Activated T-cell treated with anti-CD3 and anti-CD28 coated beads, Interleukin-2, amount 50 U/mL, for 48 hours (primary cell): ENCODE data around the gene SMAP1.
"Not testable (repeated sequence)": the region's sequence is repeated elsewhere in the genome, so short reads cannot be mapped to it uniquely, and the experiment has no call there.

ENCODE experiments used
- DNase-seq, 2 experiments: peaks; one replicate each; pipeline ENCODE4 v3.0.0-alpha.2; 2020

Gene SMAP1

GRCh38 chr6:70684794-70685493 lies 17.3 kb downstream of the SMAP1 start:
- no peak for DNase-seq

DNA sequence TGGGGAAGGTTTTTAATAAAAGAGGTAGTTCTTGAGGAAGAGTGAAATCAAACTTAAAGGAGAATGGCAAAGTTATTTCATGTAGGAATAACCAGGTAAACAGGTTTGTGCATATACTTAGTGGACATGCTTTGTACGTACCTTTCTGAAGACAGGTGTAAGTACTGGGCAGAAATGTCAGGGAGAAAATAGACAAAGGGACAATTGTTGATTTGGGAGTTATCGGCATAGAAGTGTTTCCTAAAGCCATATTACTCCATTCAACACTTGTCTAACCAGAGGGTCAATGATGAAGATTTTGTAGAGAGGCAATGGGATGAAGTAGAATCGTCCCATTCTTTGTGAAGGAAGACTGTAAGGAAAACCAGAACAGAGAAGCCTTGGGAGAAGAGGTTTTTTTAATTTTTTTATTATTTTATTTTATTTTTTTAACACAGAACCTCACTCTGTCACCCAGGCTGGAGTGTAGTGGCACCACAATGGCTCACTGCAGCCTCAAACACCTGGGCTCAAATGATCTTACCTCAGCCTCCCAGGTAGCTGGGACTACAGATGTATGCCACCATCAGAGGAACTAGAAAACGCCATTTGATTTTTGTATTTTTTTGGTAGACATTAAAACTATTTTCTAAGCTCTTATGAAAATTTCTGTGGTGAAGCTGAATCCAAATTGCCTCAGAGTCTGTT lies 18.0 kb downstream of the SMAP1 start:
- no peak for DNase-seq

- DNase-seq: no peak
Observed at GRCh38 chr6:70686548-70687133, 19.0 kb downstream of the SMAP1 start.

DNA sequence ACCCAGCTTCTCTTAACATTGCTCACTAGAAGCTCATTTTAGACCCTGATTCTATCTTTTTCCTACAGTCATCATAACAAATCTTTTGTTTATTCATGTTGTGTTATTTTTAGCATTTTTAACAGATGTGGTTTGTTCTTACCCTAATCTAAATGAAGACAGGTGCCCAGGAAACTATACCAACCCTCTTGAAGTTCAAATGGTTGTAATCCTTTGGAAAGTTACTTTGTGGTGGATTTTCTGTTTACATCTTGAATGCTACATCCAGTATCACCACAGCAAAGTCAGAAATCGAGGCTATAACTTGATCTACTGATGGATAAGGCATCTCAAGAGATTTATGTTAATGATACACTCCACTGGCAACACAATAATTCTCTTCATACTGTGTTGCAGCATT lies 26.2 kb downstream of the SMAP1 start:
- no peak for DNase-seq

- DNase-seq: no peak
Observed at GRCh38 chr6:70694371-70694770, 26.7 kb downstream of the SMAP1 start.

- no peak for DNase-seq
Observed at GRCh38 chr6:70700922-70701876, 33.5 kb downstream of the SMAP1 start.

GRCh38 chr6:70705772-70706171 lies 38.1 kb downstream of the SMAP1 start:
- DNase-seq: no peak

DNA sequence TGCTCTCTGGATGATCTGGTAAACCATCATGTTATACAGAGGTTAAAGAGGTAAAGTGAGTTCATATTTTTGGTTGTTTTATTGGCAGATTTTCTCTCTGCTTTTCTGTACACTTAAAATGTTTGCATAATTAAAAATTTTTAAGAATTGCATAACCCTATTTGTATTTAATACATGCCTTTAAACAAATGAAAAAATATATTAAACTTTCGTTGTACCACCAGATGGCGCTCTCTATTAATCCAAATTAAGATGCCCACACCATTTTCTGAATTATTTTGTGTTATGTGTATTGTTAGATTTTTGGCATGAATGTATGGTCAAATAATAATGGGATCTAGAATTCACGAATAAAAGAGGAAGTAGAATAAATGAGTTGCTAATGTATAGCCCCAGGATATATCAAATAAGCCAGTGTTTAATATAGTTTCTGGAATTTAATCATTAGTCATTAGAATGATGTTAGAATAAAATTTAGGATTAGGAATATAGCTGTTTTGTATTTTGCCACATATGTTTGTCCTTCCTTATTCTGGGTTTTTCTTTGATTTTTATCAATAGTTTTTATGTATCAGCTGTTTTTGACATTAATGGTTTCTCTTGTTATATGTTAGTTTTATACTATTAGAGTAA lies 38.9 kb downstream of the SMAP1 start:
- DNase-seq: no peak

DNA sequence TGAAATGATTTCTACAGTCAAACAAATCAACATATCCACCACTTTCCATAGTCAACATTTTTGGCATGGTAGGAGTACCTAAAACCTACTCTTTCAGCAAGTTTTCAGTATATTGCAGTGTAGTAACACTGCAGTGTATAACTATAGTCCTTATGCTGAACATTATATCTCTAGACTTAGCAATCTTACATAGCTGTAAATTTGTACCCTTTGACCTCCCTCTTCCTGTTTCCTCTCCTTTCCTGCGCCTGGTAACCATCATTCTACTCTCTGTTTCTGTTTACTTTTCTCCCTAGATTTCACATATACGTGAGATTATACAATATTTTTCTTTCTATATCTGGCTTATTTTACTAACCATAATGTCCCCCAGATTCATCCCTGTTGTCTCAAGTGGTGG lies 40.2 kb downstream of the SMAP1 start:
- DNase-seq: no peak

DNA sequence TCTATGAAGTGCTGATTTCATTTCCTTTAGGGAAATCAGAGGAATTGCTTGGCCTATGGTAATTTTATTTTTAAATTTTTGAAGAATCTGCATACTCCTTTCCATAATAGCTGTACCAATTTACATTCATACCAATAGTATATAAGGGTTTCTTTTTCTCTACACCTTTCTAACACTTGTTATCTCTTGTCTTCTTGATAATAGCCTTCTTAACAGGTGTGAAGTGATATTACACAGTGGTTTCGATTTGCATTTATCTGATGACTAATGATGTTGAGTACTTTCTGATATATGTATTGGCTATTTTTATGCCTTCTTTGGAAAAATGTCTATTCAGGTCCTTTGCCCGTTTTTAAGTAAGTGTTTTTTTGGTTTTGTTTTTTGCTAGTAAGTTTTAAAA lies 40.8 kb downstream of the SMAP1 start:
- no peak for DNase-seq

GRCh38 chr6:70709826-70710225 lies 42.1 kb downstream of the SMAP1 start:
- DNase-seq: no peak

- no peak for DNase-seq
Observed at GRCh38 chr6:70714716-70715257, 47.1 kb downstream of the SMAP1 start.

- no peak for DNase-seq
Observed at GRCh38 chr6:70717038-70717801, 49.5 kb downstream of the SMAP1 start.

- no peak for DNase-seq
Observed at GRCh38 chr6:70724524-70724923, 56.8 kb downstream of the SMAP1 start.

DNA sequence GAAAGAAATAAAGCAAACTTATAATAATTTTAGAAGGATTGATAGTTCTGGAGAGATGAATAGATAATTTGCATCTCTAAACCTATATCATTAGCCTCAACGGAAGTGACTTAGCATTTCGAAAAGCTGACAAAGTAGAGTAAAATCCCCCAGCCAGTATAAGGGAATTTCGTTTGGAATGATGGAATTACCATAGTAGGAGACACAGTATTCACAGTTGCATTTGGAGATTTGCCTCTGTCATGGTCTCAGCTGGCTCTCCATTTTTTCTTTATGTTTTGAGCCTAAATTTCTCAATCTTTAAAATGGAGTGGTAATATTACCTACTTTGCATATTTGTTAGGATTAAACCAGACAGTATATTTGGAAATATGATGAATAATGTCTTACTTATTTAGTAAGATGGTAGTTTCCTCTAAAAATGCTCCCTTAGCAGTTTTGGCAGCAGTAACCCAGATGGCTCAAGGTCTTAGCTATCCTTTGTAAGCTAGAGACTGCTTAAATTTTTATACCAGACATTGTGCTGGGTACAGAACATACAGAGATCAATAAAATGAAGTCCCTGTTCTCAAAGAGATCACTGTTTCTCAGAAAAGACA lies 58.2 kb downstream of the SMAP1 start:
- no peak for DNase-seq

GRCh38 chr6:70734381-70734780 lies 66.7 kb downstream of the SMAP1 start:
- DNase-seq: no peak

GRCh38 chr6:70734979-70735378 lies 67.3 kb downstream of the SMAP1 start:
- DNase-seq: no peak

DNA sequence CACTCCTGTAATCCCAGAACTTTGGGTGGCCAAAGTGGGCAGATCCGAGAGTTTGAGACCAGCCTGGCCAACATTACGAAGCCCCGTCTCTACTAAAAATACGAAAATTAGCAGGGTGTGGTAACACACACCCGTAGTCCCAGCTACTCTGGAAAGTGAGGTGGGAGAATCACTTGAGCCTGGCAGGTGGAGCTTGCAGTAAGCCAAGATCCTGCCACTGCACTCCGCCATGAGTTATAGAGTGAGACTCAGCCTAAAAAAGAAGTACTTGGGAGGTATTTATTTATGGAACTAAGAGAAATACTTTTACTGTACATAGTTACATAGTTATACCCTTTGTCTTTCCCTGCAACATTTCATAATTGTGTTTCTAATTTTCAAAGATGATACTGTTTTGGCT lies 67.8 kb downstream of the SMAP1 start:
- no peak for DNase-seq

- no peak for DNase-seq
Observed at GRCh38 chr6:70738028-70738427, 70.3 kb downstream of the SMAP1 start.

DNA sequence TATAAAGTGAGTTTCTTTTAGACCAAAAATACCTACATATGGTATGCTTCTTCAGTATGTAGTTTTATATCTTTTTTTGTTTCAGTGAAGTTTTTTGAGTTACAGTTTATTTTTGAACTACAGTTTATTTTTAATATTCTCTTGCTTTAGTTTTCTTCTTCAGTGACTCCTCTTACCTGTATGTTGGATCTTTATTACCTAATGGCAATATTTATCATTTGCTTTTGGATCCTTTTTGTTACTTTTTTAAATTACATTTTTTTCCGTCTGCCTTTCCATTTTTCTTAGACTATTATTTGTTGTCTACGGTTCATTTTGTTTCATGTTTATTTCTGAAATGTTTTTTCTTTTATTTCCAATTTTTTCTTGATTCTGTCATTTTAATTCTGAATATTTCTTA lies 71.9 kb downstream of the SMAP1 start:
- DNase-seq: no peak

DNA sequence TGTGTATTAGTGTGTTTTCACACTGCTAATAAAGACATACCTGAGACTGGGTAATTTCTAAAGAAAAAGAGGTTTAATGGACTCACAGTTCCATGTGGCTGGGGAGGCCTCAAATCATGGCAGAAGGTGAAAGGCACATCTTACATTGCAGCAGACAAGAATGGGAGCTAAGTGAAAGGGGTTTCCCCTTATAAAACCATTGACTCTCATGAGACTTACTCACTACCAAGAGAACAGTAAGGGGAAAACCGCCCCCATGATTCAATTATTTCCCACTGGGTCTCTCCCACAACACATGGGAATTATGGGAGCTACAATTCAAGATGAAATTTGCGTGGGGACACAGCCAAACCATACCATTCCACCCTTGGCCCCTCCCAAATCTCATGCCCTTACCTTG lies 73.1 kb downstream of the SMAP1 start:
- DNase-seq: not testable (repeated sequence)
